ENCODE results near the gene ZXDC. TPM values are rescaled to one million over a fixed set of nuclear protein-coding genes. Genes with fewer than 3 reads are reported as not detected.

ZXDC gene
- total RNA-seq, 2 donors from 2014 or later: 15.7 to 20.7 TPM

DNA sequence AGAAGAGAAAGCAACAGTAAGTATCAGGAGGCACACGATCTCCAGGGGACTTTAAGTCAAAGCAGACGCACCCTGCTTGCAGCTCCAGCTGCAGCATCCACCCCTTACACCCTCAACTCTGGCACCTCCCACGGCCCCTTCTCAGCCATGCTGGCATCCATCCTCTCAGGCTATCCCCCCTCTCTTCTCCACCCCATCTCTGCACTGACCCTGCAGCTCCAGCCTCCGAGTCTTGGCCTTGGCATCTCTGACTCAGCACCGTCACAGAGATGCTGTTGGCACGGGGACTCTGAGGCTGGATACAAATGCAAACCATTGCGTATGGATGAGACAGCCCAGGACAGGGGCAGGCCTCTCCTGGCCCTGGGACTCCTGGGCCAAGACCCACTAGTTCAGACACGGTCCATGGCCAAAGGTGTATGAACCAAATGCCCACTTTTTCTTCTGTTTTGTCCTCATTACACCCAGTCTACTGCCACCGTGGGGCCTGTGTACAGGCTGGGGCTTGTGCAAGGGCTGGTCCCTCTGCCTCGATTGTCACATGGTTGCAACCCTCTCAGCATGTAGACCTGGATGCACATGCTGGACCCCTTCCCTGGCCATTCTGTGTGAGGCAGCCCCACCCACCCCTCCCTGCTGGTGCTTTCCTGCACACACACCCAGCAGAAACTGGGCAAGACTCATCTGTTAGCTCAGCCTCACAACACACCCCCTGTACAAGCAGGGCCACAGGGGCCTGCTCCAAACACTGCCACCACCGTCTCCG, 18.7 kb upstream of the ZXDC start:
- no peak for DNase-seq
- ATAC-seq: no peak
- intact Hi-C loops (cut with DNase I): no loop called here

DNA sequence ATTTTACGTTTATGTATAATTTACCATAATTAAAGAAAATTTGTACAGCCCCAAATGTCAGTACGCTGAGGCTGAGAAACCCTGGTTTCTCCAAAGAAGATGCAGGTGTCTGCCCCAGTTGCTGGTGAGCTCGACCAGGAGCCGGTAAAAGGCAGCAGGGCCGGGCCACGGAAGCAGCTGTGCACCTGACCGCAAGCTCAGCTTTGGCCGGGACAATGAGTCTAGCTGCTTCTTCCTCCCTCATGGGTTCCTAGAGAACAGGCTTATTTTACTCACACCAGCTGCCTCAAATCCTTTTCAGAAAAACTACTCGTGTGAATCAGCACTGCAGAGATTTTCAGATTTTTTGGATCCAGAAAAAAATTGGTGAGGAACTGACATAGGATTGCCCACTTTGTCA, 18.0 kb upstream of the ZXDC start:
- DNase-seq (no peak), ATAC-seq (no peak)
- intact Hi-C loops (cut with DNase I): no loop called here

DNA sequence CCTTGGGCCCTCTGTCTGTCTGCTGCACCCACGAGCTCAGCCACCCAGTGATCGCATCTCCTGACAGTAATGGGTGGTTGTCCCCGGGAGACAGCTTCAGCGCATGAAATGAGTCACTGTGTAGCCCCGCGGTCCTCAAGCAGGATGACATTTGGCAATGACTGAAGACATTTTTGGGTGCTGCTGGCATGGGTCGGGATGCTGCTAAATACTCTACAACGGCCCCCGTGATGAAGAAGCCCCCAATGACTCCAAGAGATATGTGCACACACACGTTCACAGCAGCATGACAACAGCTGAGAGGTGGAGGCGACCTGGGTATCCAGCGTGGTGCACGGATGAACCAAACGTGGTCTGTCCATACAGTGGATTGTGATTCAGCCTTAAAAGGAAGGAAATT, 17.4 kb upstream of the ZXDC start:
- DNase-seq: no peak
- intact Hi-C loops (cut with DNase I): no loop called here

DNA sequence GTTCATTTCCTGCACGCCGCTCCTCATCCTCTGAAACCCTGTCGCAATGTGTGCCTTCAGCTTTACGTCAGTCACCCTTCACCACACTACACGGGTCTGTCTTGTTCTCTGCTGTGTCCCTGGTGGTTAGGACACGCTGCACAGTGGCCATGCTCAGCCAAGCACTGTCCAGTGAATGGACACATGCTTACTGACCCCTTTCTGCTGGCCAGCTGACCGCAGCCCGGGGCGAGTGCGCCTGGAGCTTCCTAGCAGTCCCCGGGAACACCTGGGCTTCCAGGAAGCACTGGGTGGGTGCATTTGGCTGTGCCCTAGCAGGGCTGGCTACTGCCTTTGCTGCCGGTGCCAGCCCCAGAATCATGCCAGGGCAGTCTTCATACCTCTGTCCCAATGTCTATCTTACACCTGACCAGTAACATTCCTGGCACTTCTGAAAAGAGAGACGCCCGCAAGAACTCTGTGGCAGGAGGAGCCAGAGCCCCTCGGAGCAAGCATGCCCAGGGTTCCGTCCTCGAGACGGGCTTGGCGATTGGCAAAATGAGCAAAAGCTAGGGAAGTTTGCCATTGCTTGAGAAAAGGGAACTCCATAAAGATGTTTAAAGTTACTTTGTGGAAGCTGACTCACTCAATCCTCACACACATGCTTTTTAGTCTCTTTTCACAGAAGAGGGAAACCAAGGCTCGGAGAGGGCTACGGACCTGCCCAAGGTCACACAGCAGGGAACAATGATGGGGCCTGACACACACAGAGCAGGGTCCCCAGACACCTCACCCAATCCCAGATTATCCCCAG, 15.7 kb upstream of the ZXDC start:
- DNase-seq (no peak), ATAC-seq (no peak)
- intact Hi-C loops (cut with DNase I): no loop called here

More for the DNA sequence above, 17.4 kb upstream of the ZXDC start:
- no peak for ATAC-seq

DNA sequence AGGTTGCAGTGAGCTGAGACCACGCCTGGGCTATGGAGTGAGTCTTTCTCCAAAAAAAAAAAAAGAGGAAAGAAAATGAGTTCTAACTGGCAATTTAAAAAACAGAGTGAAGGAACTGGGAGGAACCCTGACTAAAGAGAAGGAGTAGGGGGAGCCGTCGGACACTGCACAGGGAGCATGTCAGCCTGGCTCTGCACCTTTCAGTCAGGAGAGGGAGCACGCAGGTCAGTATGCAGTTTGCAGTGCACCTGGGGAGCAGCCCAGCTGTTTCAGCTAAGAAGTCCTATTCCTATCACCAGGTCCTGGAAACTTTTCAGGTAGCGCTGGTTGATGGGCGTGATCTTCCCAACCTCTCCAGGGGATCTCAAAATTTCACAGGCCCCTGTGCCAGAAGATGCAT, 14.9 kb upstream of the ZXDC start:
- intact Hi-C loops (cut with DNase I): no loop called here
- DNase-seq (no peak), ATAC-seq (no peak)

DNA sequence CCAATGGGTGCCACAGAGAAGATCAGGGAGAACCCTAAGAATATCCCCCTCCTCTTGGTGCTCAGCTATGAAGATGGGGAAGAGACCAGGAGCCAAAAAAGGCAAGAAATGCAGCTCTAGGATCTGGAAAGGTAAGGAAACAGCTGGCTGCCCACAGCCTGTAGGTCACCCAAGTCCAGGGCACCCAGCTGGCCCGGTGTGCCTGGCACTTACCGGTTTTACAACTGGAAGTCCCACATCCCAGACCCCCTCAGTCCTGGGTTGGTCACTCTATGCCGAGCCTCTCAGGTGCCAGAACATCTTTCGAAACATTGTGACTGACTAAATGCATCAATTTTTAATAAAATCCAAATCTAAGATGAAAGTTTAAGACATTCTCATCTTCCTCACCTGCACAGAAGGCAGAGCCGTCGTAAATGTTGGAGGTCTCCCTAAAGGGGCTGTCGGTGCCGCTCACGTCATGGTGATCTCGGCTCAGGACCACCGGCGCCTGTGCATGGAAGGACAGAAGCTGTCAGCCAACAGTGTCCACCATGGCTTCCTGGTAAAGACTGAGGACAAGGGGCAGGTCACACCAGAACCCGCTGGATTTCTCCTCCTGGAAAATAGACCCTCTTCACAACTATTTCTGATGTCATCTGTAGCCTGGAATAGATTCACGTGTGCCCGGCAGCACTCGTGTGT, 13.3 kb upstream of the ZXDC start:
- intact Hi-C loops (cut with DNase I): no loop called here
- ATAC-seq: no peak
- no peak for DNase-seq

DNA sequence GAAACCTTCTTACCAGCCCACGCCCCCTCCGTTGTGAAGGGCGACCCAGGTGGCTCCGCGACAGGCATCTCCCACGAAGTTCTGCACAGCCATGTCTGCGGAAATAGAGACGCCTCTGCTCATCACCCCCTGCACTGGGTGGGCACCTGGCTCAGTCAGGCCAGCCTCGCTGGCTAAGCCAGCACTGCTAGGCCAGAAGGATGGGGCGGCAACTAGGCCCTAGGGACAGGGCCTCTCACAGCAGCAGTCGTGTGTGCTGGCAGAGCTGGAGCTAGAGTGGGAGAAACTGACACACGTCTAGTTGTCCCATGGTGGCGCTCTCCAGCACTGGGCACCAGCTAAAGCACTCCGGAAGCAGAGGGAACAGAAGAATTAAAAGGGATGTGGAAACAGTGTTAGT, 12.5 kb upstream of the ZXDC start:
- no peak for ATAC-seq
- intact Hi-C loops (cut with DNase I): no loop called here
- no peak for DNase-seq

DNA sequence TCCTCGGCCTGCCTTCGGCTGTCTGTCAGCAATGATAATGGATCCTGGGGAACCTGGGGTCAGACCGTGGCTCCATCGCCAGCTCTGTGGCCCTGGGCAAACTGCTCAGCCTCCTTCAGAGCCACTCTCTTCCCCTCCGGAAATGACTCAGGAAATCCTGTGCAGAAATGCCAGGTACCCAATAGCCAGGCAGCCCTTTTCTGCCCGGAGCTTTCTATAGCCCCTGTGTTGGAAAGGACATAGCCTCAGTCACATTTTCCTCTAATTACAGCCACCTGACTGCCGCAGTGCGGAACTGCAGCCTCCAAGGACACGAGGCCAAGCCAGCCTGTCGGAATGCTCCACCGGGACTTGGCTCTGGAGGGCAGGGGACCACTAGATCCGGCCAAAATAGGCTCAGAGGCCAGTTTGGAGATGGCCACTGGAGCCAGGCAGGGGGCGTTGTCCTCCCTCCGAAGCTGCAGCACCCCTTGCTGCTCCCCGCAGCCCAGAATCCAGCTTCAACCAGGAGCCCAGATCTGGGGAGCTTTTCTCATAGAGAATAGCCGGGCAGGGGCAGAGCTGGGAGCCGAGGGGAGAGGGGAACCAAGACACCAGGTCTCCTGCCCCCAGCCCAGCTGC, 11.6 kb upstream of the ZXDC start:
- DNase-seq (peak; percentile 36), ATAC-seq (peak; percentile 41 to 58)
- intact Hi-C loops (cut with DNase I): no loop called here

DNA sequence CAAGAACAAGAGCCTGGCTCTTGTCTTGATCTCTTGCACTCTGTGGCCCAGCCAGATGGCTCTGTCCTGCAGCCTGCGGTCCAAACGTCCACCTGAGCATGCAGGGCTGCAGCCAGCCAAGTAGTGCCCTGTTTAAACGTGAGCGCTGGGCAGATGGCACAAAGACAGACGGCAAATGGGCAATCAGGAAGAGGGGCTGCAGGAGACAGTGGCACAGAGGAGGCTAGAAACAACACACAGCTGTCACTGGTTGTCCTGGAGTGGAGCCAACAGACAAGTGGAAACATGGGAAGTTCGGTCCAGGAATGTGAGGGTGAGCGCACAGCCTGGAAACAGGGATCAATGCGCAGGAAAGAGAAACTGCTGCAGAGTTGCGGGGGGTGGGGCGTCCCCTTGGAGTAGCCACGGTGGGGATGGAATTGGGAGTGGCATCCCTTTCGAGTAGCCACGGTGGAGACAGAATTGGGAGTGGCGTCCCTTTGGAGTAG, 10.7 kb upstream of the ZXDC start:
- DNase-seq: no peak
- ATAC-seq: no peak
- intact Hi-C loops (cut with DNase I): no loop called here

DNA sequence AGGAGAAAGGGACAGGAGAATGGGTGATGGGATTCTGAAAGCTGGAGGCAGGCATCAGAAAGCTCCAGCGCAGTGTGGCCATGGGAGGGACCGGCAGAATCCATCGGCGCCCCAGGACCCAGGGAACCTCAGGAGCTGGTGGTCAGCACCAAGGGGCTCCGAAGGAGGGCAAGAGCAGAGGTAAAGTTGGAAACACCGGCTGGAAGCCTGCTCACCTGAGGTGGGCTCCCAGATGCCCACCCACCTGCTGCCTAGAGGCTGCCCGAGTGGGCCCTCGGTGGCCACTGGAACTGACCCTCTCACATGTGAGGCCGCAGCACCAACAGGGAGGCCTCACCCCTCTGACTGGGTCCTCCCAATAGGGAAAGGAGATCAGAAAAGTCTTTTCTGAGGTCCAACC, 10.3 kb upstream of the ZXDC start:
- intact Hi-C loops (cut with DNase I): no loop called here
- DNase-seq (no peak), ATAC-seq (no peak)

DNA sequence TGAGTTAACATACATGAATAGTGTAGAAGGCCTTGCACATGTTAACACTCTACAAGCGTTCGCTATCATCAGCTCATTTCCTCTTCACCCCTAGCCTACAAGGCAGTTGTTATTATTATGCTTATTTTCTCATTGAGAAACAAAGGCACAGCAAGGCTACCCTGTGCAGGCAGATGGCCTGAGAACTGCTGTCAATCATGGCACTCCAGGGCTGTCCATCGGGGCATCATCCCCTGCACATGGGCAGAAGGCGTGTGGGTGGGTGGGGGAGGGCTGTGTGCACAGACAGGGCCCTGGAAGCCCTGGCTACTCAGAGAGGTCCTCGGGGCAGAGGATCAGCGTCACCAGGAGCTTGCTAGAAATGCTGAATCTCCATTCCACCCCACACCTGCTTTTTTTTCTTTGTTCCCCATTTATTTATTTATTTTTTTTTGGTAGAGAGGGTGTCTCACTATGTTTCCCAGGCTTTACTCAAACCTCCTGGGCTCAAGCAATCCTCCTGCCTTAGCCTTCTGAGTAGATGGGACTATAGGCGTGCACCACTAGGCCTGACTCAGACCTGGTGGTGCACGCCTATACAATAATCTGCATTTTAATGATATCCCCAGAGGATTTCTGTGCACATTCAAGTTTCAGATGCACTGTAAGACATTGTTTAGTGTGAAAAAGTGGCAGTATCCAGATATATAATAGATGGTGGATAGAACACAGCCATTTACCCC, 9.6 kb upstream of the ZXDC start:
- DNase-seq (no peak), ATAC-seq (no peak)
- intact Hi-C loops (cut with DNase I): no loop called here

DNA sequence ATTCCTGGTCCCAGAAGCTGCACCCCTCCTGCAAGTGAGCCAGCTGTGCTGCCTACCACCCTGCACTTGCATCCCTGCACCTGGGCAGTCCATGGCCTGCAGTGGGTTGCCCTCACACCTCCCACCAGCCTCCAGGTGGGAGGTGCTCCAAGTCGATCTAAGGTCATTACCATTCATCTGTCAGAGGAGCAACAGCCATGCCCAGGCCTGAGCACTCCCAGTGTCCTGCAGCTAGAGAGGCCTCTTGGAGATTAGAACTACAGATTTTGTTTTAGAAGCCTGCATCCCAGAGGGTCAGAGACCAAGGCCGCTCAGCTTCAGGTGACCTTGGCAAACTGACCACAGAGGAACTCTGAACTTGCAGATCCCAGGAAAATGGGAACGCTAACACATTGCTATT, 9.0 kb upstream of the ZXDC start:
- no peak for ATAC-seq
- DNase-seq: no peak
- intact Hi-C loops (cut with DNase I): no loop called here

DNA sequence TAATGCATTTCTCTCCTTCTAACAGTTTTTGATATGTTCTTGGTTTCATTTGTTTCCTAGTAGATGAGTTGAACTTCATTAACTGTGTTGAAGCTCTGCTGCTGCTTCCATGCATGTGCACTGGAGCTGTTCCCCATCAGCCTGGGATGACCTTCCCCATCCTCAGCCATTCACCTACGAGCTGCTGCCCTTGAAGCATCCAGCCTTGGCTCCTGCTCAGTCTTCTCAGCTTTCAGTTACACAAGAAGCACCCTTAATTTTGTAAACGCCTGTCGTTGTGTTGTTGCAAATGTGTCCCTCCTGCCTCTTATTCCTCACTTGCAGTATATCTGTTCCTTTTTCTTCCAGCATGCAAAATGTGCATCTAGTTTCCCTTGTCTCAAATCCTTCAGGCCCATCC, 8.5 kb upstream of the ZXDC start:
- no peak for ATAC-seq
- no peak for DNase-seq
- intact Hi-C loops (cut with DNase I): no loop called here

DNA sequence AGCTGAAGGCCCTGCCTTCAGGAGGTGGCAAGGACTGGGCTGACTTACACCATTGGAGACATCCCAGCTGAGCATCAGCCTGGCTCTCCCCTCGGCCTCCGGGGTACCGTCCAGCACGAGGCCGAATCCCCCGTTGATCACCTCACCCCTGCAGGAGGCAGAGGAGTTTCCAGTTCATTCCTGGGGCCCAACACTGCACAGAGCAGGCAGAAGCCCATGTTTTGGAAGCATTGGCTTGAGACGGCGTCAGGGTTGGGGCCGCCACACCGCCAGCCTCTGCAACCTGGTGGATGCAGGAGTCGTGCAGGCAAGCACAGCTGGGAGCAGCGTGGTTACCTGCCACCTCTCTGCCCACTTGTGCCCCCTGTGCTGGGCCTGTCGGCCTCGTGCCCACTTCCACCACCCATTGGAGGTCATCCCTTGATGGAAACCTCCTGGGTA, 7.7 kb upstream of the ZXDC start:
- DNase-seq (no peak), ATAC-seq (no peak)
- intact Hi-C loops (cut with DNase I): no loop called here

DNA sequence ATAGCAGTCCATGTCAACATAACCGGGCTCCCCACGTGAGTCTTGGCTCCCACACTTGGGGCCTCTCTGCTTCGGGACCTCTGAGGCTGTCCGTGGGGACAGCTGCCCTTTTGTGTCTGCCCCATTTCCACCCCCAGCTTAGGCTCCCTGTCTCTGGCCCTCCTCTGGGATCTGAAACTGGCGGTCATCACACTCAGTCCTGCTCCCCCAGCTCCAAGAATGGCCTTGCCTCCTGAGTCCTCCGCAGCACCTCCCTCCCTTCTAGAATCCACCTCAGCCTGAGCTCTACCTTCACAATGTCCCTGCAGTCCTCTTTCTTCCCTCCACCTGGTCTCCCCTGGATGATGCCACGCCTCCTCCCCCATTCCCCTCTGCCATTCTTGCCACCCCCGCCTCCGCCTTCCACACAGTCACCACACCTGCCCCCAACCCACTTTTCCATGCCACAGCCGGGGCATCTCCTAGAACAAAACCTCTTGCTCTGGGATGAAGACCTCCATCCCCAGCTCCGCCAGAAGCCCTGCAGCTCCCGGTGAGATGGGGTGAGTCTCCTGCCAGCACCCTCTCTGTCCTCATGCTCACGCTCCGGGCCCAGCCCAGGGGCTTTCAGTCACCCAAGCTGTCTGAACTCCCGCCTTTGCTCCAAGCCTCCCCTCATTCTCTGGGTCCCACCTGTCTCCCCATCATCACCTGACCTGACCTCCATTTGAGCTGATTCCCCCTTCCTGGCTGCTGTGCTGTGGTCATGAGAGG, 7.0 kb upstream of the ZXDC start:
- ATAC-seq: no peak
- DNase-seq: no peak
- intact Hi-C loops (cut with DNase I): no loop called here

DNA sequence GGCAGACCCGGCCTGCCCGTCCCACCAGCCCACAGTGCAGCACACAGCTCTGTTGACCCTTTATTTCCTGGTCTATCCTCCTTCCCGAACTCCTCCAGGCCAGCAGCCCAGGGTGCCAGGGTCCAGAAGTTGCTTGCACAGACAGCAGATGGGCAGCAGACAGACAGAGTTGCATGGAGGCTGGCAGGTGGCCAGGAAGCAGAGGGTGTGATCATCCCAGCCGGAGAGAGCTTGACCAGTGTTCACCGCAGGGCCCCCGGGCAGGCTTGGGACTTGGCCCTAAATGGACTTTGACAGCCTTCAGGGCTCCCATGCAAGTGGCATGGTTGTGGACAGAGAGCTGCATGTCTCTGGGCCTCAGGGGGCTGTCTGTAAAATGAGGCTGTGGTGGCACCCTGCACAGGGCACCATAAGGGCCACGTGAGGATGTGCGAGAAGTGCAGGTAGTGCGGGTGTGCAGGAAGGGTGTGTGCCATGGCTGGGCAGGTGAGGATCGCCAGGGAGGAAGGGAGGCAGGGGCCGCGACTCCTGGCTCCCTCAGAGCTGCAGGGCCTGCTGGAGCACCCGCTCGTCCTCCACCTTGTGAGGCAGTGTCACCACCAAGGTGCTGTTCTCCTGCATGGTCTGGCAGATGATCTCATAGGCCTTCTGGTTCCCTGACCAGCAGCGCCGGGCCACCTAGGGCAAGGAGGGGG, 6.3 kb upstream of the ZXDC start:
- DNase-seq: peak; percentile 66
- peak; percentile 17 to 55 for ATAC-seq
- intact Hi-C loops (cut with DNase I): no loop called here

DNA sequence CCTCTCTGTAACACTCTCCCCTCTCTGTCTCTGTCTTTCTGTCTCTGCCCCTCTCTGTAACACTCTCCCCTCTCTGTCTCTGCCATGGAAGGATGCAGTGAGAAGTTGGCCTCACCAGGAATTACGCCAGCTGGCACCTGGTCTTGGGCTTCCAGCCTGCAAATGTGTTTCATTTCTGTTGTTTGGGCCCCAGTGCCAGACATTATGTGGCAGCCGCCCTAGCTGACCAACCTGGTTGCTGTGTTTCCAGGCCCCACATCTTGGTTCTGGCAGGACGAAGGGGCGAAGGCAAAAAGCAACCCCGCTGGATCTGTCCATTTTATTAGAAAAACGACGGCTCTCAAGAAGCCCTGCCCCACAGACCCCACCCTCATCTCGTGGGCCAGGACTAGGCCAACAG, 5.2 kb upstream of the ZXDC start:
- no peak for DNase-seq
- intact Hi-C loops (cut with DNase I): no loop called here
- ATAC-seq: no peak

DNA sequence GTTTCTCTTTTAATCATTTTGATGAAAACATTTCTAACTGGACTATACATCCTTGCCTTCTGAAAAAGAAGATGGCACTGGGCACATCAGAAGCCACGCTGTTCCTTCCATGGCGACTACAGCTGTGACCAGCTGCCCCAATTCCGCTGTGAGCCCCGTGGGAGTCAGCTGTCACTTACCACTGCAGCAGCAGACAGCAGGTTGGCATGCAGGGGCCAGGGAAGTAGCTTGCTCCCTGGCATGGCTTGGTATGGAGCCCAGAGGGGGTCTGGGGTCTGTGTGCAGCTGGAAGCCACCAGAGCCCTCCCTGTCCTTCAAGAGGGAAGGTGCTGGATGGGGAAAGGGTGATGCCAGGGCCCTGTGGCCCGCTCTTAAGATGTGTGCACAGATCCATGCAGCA, 4.5 kb upstream of the ZXDC start:
- intact Hi-C loops (cut with DNase I): no loop called here
- ATAC-seq (no peak), DNase-seq (no peak)
